ACC112 (cell line): ENCODE results near the gene IL21R.
A peak's percentile ranks its signal among the peaks of the same experiment; 100 is the strongest.
"Not testable (repeated sequence)": the region's sequence is repeated elsewhere in the genome, so short reads cannot be mapped to it uniquely, and the experiment has no call there.

Experiments
- H2AFZ ChIP-seq: fragments of 200-600 bp; sonication (generic); one replicate; pipeline ENCODE4 v1.6.0; 2017; ENCODE audit warnings: antibody characterized with exemption, low read length; ENCODE audit not compliant: unreplicated experiment
- H3K27ac ChIP-seq: fragments of 200-600 bp; sonication (generic); 2 replicates; pipeline ENCODE4 v1.5.1; 2014; ENCODE audit warnings: low read depth, mild to moderate bottlenecking, antibody characterized with exemption, low read length, moderate library complexity
- H3K27me3 ChIP-seq: fragments of 200-600 bp; sonication (generic); 2 replicates; pipeline ENCODE4 v1.6.1; 2014; ENCODE audit warnings: mild to moderate bottlenecking, antibody characterized with exemption, low read length, moderate library complexity, mixed read lengths; ENCODE audit not compliant: insufficient read depth
- H3K36me3 ChIP-seq: fragments of 200-600 bp; sonication (generic); 2 replicates; pipeline ENCODE4 v1.6.1; 2016; ENCODE audit warnings: mild to moderate bottlenecking, antibody characterized with exemption, low read length, moderate library complexity, mixed read lengths; ENCODE audit not compliant: insufficient read depth
- H3K4me1 ChIP-seq: fragments of 200-600 bp; sonication (generic); one replicate; pipeline ENCODE4 v1.6.1; 2016; ENCODE audit warnings: low read length, mixed read lengths; ENCODE audit not compliant: insufficient read depth, unreplicated experiment, control insufficient read depth
- H3K4me3 ChIP-seq: fragments of 200-600 bp; sonication (generic); 2 replicates; pipeline ENCODE4 v1.5.1; 2014; ENCODE audit warnings: mild to moderate bottlenecking, low read depth, low read length
- H3K79me2 ChIP-seq: fragments of 200-600 bp; sonication (generic); one replicate; pipeline ENCODE4 v1.6.0; 2016; ENCODE audit warnings: low read length; ENCODE audit not compliant: control insufficient read depth, unreplicated experiment, insufficient read depth

The IL21R gene

GRCh38 chr16:27387724-27388123, 14.2 kb upstream of the IL21R start:
- H3K27me3 ChIP-seq = peaks cover 56% of the 10 kb centered on the region
- H3K27ac ChIP-seq = no peak overlapping the region
- no peaks in the 10 kb centered on the region for H3K36me3 ChIP-seq
- no peak overlapping the region for H2AFZ ChIP-seq
- no peaks in the 10 kb centered on the region for H3K79me2 ChIP-seq
- no peaks in the 10 kb centered on the region for H3K4me1 ChIP-seq
- no peak overlapping the region for H3K4me3 ChIP-seq

- H3K4me3 ChIP-seq = no peak overlapping the region
- H2AFZ ChIP-seq = no peak overlapping the region
- H3K79me2 ChIP-seq = no peaks in the 10 kb centered on the region
- no peak overlapping the region for H3K27ac ChIP-seq
- H3K27me3 ChIP-seq = peaks cover 56% of the 10 kb centered on the region
- no peaks in the 10 kb centered on the region for H3K4me1 ChIP-seq
- H3K36me3 ChIP-seq = no peaks in the 10 kb centered on the region
Observed at GRCh38 chr16:27389272-27389961, 12.6 kb upstream of the IL21R start.

- H3K4me3 ChIP-seq = no peak overlapping the region
- H3K27ac ChIP-seq = no peak overlapping the region
- peaks cover 52% of the 10 kb centered on the region for H3K27me3 ChIP-seq
- H2AFZ ChIP-seq = no peak overlapping the region
- no peaks in the 10 kb centered on the region for H3K36me3 ChIP-seq
- H3K79me2 ChIP-seq = no peaks in the 10 kb centered on the region
- no peaks in the 10 kb centered on the region for H3K4me1 ChIP-seq
Observed at GRCh38 chr16:27390151-27390550, 11.8 kb upstream of the IL21R start.

DNA sequence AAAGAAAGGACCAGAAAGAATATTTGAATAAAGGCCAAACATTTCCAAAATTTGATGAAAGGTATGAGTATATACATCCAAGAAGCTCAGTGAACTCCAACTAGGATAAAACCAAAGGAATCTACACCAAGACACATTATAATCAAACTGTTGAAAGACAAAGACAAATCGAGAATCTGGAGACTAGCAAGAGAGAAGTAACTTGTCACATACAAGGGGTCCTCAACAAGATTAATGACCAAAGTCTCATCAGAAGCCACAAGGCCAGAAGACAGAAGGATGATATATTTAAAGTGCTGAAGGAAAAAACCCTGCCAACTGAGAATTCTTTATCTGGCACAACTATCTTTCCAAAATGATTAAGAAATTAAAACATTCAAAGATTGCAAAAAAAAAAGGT, 9.3 kb upstream of the IL21R start:
- Histone ChIP-seq H3K36me3 (no peaks in the 10 kb centered on the region), H3K79me2 (no peaks in the 10 kb centered on the region), H3K4me1 (no peaks in the 10 kb centered on the region), H3K27ac (no peak overlapping the region), H3K27me3 (peaks cover 44% of the 10 kb centered on the region), H3K4me3 (no peak overlapping the region), H2AFZ (no peak overlapping the region)

GRCh38 chr16:27394516-27394915, 7.5 kb upstream of the IL21R start:
- peaks cover 27% of the 10 kb centered on the region for H3K27me3 ChIP-seq
- no peaks in the 10 kb centered on the region for H3K4me1 ChIP-seq
- H3K36me3 ChIP-seq = no peaks in the 10 kb centered on the region
- H2AFZ ChIP-seq = no peak overlapping the region
- H3K79me2 ChIP-seq = no peaks in the 10 kb centered on the region
- no peak overlapping the region for H3K27ac ChIP-seq
- no peak overlapping the region for H3K4me3 ChIP-seq

- not testable (repeated sequence) for H3K27ac ChIP-seq, H3K4me3 ChIP-seq
- peaks cover 19% of the 10 kb centered on the region for H3K4me1 ChIP-seq
Observed at GRCh38 chr16:27398341-27398893, 3.6 kb upstream of the IL21R start.

GRCh38 chr16:27398894-27399853, 2.8 kb upstream of the IL21R start:
- no peak overlapping the region for H3K4me3 ChIP-seq

More at GRCh38 chr16:27398341-27398893, 3.6 kb upstream of the IL21R start:
- H2AFZ ChIP-seq, H3K27me3 ChIP-seq, H3K36me3 ChIP-seq, H3K79me2 ChIP-seq: not testable (repeated sequence)

GRCh38 chr16:27399969-27400368, 2.0 kb upstream of the IL21R start:
- H3K4me1 ChIP-seq = peaks cover 19% of the 10 kb centered on the region
- no peak overlapping the region for H2AFZ ChIP-seq
- no peaks in the 10 kb centered on the region for H3K27me3 ChIP-seq
- no peaks in the 10 kb centered on the region for H3K36me3 ChIP-seq
- no peak overlapping the region for H3K27ac ChIP-seq
- H3K79me2 ChIP-seq = no peaks in the 10 kb centered on the region
- H3K4me3 ChIP-seq = no peak overlapping the region

More at GRCh38 chr16:27398894-27399853, 2.8 kb upstream of the IL21R start:
- Histone ChIP-seq H3K27ac (no peak overlapping the region), H3K4me1 (peaks cover 19% of the 10 kb centered on the region), H3K27me3 (no peaks in the 10 kb centered on the region), H2AFZ (no peak overlapping the region), H3K36me3 (no peaks in the 10 kb centered on the region), H3K79me2 (no peaks in the 10 kb centered on the region)

GRCh38 chr16:27400751-27401620, 988 bp upstream of the IL21R start:
- Histone ChIP-seq H3K27ac (peak overlapping the region; percentile 54), H3K4me3 (no peak overlapping the region; the same call in 1 of the 2 replicates), H3K79me2 (no peaks in the 10 kb centered on the region), H3K4me1 (peaks cover 26% of the 10 kb centered on the region), H3K27me3 (no peaks in the 10 kb centered on the region), H2AFZ (peak overlapping the region; percentile 61), H3K36me3 (no peaks in the 10 kb centered on the region)

DNA sequence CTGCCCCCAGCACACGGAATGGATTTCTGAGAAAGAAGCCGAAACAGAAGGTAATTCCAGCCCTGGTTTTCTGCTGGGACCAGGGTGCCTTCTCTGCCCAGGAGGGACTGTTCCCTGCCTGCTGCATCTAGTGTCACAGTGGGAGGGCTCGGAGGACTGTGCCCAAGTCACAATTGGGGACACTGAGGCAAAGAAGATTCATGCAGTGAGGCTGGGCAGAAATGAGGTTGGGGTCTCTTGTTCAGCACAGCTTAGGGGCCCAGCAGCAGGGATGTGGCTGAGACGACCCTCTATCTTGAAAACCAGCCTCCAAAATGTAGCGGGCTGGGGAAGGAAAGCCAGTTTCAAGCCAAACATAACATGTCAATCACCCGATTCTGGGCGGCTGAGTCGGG, 592 bp downstream of the IL21R start:
- no peaks in the 10 kb centered on the region for H3K79me2 ChIP-seq
- H3K27ac ChIP-seq = no peak overlapping the region
- H3K27me3 ChIP-seq = no peaks in the 10 kb centered on the region
- peak overlapping the region; percentile 15 for H3K4me3 ChIP-seq
- no peaks in the 10 kb centered on the region for H3K36me3 ChIP-seq
- no peak overlapping the region for H2AFZ ChIP-seq
- H3K4me1 ChIP-seq = peaks cover 36% of the 10 kb centered on the region
